ENCODE results near the gene BCAP31. TPM values are rescaled to one million over a fixed set of nuclear protein-coding genes. Genes with fewer than 3 reads are reported as not detected.

The BCAP31 gene
- total RNA-seq, 4 donors from 2014 or later, result 45.4 to 148 (median 101) TPM

DNA sequence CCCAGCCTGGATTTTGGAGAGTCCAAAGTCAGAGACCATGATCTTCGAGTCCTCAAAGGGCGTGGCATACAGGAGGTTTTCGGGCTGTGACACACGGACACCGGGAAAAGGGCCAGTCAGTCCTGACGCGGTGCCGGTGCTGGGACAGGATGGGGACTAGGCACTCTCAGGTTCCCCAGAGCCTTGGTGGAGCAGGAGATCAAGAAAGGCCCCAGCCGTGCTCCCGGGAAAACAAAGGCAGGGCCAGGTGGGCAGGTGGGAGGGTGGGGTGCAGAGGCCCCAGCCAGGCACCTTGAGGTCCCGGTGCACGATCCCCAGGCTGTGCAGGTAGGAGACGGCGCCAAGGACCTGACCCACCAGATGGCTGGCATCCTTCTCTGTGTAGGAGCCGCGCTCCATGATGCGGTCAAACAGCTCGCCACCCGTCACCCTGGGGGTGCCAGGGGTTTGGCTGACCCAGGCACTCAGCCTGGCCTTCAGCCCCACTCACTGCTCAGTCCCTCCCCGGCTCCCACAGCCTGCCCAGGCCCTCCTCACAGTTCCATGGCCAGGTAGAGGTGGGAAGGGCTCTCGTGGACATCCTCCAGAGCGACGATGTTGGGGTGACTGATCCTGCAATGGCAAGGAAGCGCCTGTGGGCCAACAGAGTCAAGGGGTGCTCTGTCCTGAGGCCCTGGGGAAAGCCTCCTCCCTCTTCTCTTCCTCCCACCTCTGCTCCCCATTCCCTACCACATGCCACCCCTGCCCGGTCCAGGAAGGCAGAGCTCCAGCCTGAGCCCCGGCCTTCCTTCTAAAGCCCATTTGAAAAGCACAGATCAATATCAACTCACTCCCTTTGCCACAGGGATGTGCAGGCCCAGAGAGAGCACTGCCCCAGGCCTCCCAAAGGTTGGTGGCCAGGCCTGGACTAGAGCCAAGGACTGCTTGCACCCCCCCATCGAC, 52.3 kb downstream of the BCAP31 start:
- H3K27me3 ChIP-seq, result no peaks in the 10 kb centered on the region
- H3K9me3 ChIP-seq, result no peaks in the 10 kb centered on the region
- H3K27ac ChIP-seq, result no peak overlapping the region
- H3K4me3 ChIP-seq, result no peak overlapping the region
- H3K4me1 ChIP-seq, result no peaks in the 10 kb centered on the region
- TF ChIP-seq, protein P1, sequence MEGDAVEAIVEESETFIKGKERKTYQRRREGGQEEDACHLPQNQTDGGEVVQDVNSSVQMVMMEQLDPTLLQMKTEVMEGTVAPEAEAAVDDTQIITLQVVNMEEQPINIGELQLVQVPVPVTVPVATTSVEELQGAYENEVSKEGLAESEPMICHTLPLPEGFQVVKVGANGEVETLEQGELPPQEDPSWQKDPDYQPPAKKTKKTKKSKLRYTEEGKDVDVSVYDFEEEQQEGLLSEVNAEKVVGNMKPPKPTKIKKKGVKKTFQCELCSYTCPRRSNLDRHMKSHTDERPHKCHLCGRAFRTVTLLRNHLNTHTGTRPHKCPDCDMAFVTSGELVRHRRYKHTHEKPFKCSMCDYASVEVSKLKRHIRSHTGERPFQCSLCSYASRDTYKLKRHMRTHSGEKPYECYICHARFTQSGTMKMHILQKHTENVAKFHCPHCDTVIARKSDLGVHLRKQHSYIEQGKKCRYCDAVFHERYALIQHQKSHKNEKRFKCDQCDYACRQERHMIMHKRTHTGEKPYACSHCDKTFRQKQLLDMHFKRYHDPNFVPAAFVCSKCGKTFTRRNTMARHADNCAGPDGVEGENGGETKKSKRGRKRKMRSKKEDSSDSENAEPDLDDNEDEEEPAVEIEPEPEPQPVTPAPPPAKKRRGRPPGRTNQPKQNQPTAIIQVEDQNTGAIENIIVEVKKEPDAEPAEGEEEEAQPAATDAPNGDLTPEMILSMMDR (IDR thresholded peaks at IDR 0.05), result no peak
- TF ChIP-seq POLR2A (IDR thresholded peaks at IDR 0.05), result no peak
- peak in 1 of 3 donors; percentile 42 for DNase-seq
- H3K36me3 ChIP-seq, result no peaks in the 10 kb centered on the region

DNA sequence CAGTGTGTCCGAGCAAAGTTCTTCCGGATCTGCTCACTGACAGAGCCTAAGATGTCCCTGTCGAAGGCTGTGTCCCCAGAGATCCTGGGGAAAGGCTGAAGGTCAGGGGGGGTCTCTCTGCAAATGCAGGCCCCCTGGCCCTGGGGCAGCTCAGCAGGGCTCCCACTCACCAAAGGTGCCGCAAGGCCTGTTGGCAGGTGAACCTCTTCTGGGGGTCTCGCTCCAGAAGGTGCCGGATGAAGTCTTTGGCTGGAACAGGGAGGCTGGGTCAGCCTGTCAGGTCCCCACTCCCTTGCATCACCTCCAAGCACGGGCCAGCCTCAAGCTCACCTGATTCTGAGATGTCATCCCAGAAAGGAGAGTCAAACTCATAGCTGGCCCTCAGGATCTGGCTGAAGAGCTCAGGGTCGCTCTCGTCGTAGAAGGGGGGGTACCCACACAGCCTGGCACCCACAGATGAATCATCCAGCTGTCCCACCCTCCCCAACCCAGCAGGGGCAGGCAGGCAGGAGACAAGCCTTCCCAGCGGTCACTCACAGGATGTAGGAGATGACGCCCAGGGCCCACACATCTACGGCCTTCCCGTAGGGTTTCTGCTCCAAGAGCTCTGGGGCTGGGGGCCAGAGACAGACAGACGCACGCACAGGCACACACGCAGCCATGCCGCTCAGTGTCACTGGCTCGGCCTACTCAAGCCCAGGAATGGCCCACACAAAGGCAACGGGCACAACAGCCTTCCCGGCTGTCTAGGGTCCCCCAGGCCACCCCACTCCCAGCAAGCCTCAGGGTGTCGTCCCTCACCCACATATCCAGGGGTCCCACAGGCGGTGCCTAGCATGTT, 53.2 kb downstream of the BCAP31 start:
- TF ChIP-seq POLR2A (IDR thresholded peaks at IDR 0.05), result no peak
- TF ChIP-seq, protein P1 (IDR thresholded peaks at IDR 0.05), result no peak
- Histone ChIP-seq H3K4me1 (no peaks in the 10 kb centered on the region), H3K27ac (no peak overlapping the region), H3K27me3 (no peaks in the 10 kb centered on the region), H3K36me3 (no peaks in the 10 kb centered on the region), H3K9me3 (no peaks in the 10 kb centered on the region), H3K4me3 (no peak overlapping the region)
- peak in 1 of 3 donors; percentile 25 for DNase-seq

- TF ChIP-seq POLR2A (IDR thresholded peaks at IDR 0.05), result no peak
- TF ChIP-seq, protein P1 (IDR thresholded peaks at IDR 0.05), result no peak
- Histone ChIP-seq H3K36me3 (no peaks in the 10 kb centered on the region), H3K9me3 (no peaks in the 10 kb centered on the region), H3K4me3 (no peak overlapping the region), H3K27me3 (no peaks in the 10 kb centered on the region), H3K4me1 (no peaks in the 10 kb centered on the region), H3K27ac (no peak overlapping the region)
- peak in 1 of 3 donors; percentile 38 for DNase-seq
Observed at GRCh38 chrX:153669901-153670731, 54.1 kb downstream of the BCAP31 start.

DNA sequence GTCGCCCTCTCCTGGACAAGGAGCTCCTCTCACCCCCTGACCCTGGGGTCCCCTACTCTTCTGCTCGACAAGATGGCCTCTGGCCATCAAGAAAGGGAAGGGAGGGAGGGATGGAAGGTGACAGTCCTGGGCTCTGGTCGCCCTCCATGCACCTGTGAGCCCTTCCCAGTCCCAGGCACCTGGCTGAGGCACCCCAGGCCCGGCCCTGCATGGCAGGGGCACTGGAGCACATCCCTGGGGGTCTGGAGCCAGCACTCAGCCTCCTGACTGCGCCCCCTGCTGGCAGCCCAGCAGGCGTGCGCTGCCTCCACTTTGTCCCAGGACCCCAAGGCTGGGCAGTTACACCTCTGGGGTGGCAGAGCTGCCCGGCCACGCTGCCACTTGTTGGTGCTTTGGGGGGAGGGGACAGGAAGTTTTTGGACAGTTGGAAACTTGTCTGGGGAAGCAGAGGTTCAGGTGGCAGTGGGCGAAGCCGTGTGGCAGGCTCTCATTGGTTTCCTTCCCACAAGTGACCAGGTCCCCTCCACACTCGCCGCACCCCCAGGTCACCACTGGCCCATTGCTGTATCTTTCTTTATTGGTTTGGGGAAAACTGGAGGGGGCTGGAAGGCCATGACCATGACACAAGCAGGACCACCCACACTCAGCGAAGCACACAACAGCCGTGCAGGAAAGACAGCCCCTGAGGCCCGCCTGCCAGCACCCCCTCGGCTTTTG, 54.9 kb downstream of the BCAP31 start:
- DNase-seq, result peak in 2 of 3 donors; percentile 19 to 49
- H3K9me3 ChIP-seq, result no peaks in the 10 kb centered on the region
- no peaks in the 10 kb centered on the region for H3K27me3 ChIP-seq
- TF ChIP-seq, protein P1 (IDR thresholded peaks at IDR 0.05), result peak; percentile 44 to 67 (median 52)
- TF ChIP-seq POLR2A (IDR thresholded peaks at IDR 0.05), result no peak
- H3K36me3 ChIP-seq, result no peaks in the 10 kb centered on the region
- no peak overlapping the region for H3K4me3 ChIP-seq
- H3K4me1 ChIP-seq, result no peaks in the 10 kb centered on the region
- no peak overlapping the region for H3K27ac ChIP-seq
